NCI-H446 treated with DMSO at 0.1 percent for 48 hours (cell line): ENCODE data around the gene DPYSL4.

Experiments
- DNase-seq: peaks from one replicate; lab custom pipeline; 2025; lab: John Stamatoyannopoulos, UW

The DPYSL4 gene

DNA sequence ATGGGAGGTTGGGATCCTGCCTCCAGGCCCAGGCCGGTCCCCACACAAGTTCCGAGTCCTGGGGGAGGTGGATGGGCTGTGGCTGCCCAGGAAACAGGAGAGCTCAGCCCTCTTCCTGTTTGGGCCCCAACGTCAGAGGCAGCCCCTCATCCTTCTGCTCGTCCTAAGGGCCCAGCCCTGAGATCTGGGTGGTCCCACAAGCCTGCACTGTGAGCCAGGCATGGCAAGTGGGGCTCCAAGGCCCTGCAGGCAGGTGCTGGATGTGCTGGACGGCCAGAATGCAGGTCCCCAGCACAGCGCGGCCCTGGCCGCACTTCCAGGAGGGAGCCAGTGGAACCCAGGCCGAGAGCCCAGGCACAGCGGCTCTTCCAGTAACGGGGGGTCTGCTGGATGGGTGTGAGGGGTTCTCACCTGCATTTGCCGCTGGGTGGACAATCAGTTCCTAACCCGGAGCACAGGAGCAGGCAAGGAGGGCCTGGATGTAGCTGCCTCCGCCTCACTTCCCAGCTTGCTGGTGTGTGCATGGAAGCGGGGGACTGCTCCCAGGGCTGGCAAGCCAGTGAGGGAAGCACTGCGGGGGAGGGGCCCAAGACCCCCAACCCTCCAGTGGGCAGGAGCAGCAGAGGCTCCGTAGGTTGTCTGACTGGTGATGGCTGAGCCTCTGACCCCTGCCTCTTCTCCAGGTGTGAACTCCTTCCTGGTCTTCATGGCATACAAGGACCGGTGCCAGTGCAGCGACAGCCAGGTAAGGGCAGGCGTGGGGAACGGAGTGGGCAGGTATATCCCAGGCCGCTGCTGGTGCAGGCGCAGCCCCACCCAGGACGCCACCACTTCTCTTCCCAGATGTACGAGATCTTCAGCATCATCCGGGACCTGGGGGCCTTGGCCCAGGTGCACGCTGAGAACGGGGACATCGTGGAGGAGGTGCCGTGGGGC lies 9.7 kb downstream of the DPYSL4 start:
- no peak for DNase-seq

DNA sequence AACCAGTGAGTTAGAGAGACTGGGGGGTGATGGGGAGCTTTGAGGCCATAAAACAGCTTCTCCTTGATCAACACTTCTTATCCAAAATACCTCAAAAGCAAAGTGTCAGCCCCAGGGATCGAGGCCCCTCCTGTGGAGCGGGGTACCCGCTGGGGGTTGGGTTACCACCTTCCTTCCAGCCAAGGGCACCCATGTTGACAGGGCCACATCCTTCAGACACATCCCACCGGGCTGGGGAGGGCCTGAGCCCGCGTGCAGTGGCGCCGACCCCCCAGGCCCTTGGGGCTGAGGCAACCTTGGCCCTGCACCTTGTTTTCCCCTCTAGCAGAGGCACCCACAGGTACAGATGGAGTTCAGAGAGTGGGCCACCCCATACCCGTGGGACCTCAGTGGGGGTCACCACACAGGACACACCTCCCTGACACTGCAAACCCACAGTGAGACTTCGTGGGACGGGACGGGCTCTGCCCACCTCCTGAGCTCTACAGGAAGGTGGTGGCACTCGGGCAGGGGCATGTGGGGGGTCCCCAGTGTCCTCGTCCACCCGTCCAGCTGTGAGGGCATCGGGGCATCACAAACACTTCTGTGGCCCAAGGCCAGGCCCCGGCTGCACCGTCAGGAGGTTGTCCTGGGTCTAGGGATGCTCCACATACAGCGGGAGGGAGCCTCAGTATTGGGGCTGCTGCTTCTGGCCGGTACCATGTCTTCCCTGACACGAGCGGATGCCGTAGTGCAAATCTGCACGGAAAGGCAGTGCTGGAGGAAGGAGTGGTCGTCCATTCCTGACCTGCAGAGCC lies 10.7 kb downstream of the DPYSL4 start:
- DNase-seq, result no peak

DNA sequence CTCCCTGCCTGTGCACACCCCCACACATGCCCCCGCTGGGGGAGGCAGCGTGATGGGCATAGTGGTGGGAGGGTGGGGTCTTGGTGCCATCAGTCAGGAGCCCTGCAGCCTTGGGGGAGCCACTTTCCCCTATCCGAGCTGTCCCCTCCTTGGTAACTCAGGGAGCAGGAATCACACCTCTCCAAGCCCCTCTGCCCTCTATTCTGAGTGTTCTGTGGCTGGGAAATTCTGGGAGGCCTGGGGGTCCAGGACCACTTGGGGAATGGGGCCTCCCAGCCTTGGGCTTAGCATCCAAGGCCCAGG lies 11.3 kb downstream of the DPYSL4 start:
- DNase-seq, result no peak

- DNase-seq, result no peak
Observed at GRCh38 chr10:132198381-132199181, 11.8 kb downstream of the DPYSL4 start.

GRCh38 chr10:132199268-132199853 lies 12.6 kb downstream of the DPYSL4 start:
- no peak for DNase-seq

- no peak for DNase-seq
Observed at GRCh38 chr10:132199854-132200311, 13.1 kb downstream of the DPYSL4 start.

- DNase-seq, result no peak
Observed at GRCh38 chr10:132200344-132201110, 13.8 kb downstream of the DPYSL4 start.

GRCh38 chr10:132201111-132201969 lies 14.6 kb downstream of the DPYSL4 start:
- DNase-seq, result no peak

DNA sequence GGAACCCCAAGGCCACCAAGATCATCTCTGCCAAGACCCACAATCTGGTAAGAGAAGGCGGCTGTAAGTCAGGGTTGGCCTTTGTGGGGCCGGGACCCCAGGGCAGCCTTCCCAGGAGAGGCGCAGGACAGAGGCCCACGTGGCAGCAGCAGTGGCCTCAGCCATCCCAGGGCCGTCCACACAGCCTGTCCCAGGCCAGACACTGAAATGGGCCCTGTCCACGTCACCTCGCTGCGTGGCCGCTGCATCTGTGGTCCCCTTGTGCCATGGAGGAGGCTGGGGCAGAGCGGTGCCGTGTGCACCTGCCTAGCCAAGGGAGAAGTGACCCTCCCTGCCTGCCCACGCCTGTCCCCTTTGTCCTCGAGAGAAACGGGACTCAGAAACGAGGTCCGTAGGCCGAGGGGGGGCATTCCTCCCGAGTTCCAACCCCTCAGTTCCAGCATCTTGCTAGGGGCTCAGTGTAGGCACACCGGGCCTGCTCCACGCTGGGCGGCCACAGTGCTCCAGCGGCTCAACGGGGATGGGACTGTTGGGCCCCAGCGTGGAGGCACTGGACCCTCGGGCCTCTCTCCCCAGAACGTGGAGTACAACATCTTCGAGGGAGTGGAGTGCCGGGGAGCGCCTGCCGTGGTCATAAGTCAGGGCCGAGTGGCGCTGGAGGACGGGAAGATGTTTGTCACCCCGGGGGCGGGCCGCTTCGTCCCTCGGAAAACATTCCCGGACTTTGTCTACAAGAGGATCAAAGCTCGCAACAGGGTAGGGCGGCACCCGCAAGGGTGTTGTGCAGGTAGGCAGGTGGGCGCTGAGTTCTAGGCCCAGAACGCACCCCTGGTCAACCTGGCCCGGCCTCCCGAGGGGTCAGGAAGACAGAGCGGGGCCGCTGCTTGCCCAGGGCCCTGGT lies 15.6 kb downstream of the DPYSL4 start:
- no peak for DNase-seq

- DNase-seq, result no peak
Observed at GRCh38 chr10:132203256-132204077, 16.7 kb downstream of the DPYSL4 start.

- DNase-seq, result no peak
Observed at GRCh38 chr10:132204078-132204780, 17.5 kb downstream of the DPYSL4 start.

GRCh38 chr10:132204781-132205473 lies 18.2 kb downstream of the DPYSL4 start:
- DNase-seq, result no peak

DNA sequence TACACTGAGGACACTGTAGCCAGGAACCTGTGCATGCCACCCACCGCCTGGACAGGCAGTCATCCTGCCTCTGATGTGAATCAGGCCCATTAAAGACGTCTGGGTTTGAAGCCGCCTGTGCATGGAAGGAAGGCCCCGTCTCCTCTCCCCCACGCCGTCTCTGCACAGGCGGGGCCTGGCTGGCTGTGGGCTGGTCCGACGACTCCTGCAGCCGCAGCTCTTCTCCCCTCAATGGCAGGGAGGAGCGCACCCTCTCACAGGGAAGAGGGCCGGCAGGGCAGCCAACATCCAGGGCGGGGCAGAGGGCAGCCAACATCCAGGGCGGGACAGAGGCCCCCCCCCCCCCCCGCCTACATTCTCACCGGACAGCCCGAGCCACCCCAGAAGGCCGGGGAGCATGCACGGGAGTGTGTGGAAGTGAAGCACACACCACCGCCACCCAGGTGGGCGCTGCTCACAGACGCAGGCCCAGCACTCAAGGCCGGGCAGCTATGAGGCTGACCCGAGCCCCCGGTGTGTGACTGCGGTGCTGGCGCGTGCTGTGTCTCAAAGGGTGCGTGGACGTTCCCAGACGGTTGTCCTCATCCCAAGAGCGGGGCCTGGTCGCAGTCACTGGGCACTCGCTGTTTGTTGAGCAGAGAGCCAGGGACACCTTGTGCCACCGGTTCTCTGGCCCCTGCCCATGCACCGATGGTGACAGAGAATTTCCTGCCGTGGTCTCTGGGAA lies 19.1 kb downstream of the DPYSL4 start:
- DNase-seq, result no peak

- DNase-seq, result no peak
Observed at GRCh38 chr10:132206377-132206745, 19.6 kb downstream of the DPYSL4 start.

- DNase-seq, result no peak
Observed at GRCh38 chr10:132206806-132207535, 20.2 kb downstream of the DPYSL4 start.
